Body of pancreas (tissue), 4 donors: ENCODE results near the gene AKTIP.

Source experiments
- POLR2A ChIP-seq, 3 donors: fragments of 450-650 bp; IDR thresholded peaks; one replicate each; pipeline ENCODE4 v1.6.1; 2016; ENCODE audit warnings: antibody characterized with exemption in 3 of 3, mild to moderate bottlenecking in 2 of 3
- TF ChIP-seq, protein P1 (sequence below), 7 experiments: fragments of 450-650 bp in 4 of 7; fragments of 200-600 bp in 3 of 7; sonication (generic) in 3 of 7; IDR thresholded peaks; one replicate each; pipeline ENCODE4 v1.5.1; 2016 to 2019; ENCODE audit warnings: antibody characterized with exemption in 7 of 7

GRCh38 chr16:53504665-53505064 lies 1.7 kb upstream of the AKTIP start:
- TF ChIP-seq, protein P1, sequence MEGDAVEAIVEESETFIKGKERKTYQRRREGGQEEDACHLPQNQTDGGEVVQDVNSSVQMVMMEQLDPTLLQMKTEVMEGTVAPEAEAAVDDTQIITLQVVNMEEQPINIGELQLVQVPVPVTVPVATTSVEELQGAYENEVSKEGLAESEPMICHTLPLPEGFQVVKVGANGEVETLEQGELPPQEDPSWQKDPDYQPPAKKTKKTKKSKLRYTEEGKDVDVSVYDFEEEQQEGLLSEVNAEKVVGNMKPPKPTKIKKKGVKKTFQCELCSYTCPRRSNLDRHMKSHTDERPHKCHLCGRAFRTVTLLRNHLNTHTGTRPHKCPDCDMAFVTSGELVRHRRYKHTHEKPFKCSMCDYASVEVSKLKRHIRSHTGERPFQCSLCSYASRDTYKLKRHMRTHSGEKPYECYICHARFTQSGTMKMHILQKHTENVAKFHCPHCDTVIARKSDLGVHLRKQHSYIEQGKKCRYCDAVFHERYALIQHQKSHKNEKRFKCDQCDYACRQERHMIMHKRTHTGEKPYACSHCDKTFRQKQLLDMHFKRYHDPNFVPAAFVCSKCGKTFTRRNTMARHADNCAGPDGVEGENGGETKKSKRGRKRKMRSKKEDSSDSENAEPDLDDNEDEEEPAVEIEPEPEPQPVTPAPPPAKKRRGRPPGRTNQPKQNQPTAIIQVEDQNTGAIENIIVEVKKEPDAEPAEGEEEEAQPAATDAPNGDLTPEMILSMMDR (IDR thresholded peaks at IDR 0.05): no peak
- no peak for TF ChIP-seq POLR2A (IDR thresholded peaks at IDR 0.05)
